ENCODE data around the gene DNAJC17. TPM values are rescaled to one million over a fixed set of nuclear protein-coding genes. Genes with fewer than 3 reads are reported as not detected.

DNAJC17 gene
- total and polyA plus RNA-seq, 2 of the 13 experiments (the other 11 are each of a cell fraction or from before 2014, with no cell fraction given), result 22.2 to 26.5 TPM

DNA sequence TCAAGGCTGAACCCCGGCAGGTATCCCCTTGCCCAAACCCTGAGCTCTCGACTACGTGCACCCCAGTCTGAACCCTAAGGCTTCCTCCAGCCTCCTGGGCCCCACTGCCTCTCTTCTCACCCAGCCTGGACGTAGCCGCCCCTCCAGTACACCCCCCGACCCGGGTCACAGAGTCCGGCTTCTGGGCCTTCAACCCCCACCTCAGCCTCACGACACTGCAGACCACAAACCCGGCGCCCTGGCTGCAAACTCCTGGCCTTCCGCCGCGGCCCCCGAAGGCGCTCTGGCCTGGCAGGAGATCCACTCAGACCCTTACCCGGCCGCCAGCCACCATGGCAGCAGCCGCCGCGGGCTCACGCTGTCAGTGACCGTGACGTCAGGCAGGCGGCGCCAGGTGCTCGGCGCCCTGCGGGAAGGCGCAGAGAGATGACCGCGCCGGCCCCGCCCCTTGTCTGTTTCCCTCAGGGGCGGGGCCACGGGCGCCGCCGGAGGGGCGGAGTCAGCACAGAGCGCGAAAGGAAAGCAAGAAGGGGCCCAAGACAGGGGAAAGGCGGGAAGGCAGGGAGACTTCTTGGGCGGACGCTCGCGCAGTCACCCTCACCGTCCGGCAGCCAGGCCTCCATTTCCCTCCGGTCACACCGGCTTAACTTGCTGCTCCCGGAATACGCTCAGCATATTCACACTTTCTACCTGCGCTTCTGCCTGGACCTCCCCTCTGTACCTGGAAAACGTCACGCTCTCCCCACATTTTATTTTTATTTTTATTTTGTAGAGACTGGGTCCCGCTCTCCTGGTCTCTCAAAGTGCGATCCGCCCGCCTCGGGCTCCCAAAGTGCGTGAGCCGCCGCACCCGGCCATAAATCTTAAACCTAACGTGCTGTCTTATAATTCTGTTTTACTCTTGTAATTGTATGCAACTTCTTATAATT, 52.1 kb downstream of the DNAJC17 start, which contains the start of gene RMDN3 (continued):
- TF ChIP-seq ZNF180 (CRISPR knock-in tag; IDR thresholded peaks at IDR 0.05; ENCODE audit: borderline replicate concordance, low read depth) (no peak), ZNF724P (CRISPR knock-in tag; IDR thresholded peaks at IDR 0.05; ENCODE audit: borderline replicate concordance) (no peak), HHEX (CRISPR knock-in tag; IDR thresholded peaks at IDR 0.05) (no peak), ZNF224 (CRISPR knock-in tag; IDR thresholded peaks at IDR 0.05) (no peak), SKI (IDR thresholded peaks at IDR 0.05; ENCODE audit: partially characterized antibody) (peak; percentile 65), PHF8 (CRISPR knock-in tag; IDR thresholded peaks at IDR 0.05) (peak; percentile 91), ZMYM4 (CRISPR knock-in tag; IDR thresholded peaks at IDR 0.05) (peak; percentile 70), HNF4G (IDR thresholded peaks at IDR 0.05; ENCODE audit: borderline replicate concordance, low read depth, low read length) (no peak), HNF4G (CRISPR knock-in tag; IDR thresholded peaks at IDR 0.05; ENCODE audit: borderline replicate concordance, low read depth) (0 out of 2 replicates have a peak, but pooled peaks have one; percentile 29), ZBTB21 (CRISPR knock-in tag; IDR thresholded peaks at IDR 0.05) (peak; percentile 54; the same call in 1 of the 2 replicates), RFX5 (IDR thresholded peaks at IDR 0.05; ENCODE audit: low read depth, low read length) (peak; percentile 69; the same call in 1 of the 2 replicates), ZNF280B (CRISPR knock-in tag; IDR thresholded peaks at IDR 0.05; ENCODE audit: borderline replicate concordance) (peak; percentile 63), TBX2 (CRISPR knock-in tag; IDR thresholded peaks at IDR 0.05; ENCODE audit: borderline replicate concordance) (peak; percentile 76; the same call in 1 of the 2 replicates), ZNF367 (CRISPR knock-in tag; IDR thresholded peaks at IDR 0.05; ENCODE audit: borderline replicate concordance) (no peak), ZNF75D (CRISPR knock-in tag; IDR thresholded peaks at IDR 0.05; ENCODE audit: borderline replicate concordance) (no peak), ZNF30 (CRISPR knock-in tag; IDR thresholded peaks at IDR 0.05) (no peak), AKAP8 (CRISPR knock-in tag; IDR thresholded peaks at IDR 0.05) (no peak), CBX5 (CRISPR knock-in tag; IDR thresholded peaks at IDR 0.05; ENCODE audit: borderline replicate concordance) (no peak), ZNF713 (CRISPR knock-in tag; IDR thresholded peaks at IDR 0.05) (0 out of 2 replicates have a peak, but pooled peaks have one; percentile 61), HMG20A (CRISPR knock-in tag; IDR thresholded peaks at IDR 0.05; ENCODE audit: borderline replicate concordance) (no peak), WIZ (CRISPR knock-in tag; IDR thresholded peaks at IDR 0.05) (no peak), SIX4 (CRISPR knock-in tag; IDR thresholded peaks at IDR 0.05) (peak; percentile 38; the same call in 1 of the 2 replicates), PCBP2 (optimal IDR thresholded peaks at IDR 0.05; ENCODE audit: low read depth, low read length, poor library complexity, severe bottlenecking) (no peak), TCF7 (IDR thresholded peaks at IDR 0.05; ENCODE audit: low read depth) (no peak), SUZ12 (IDR thresholded peaks at IDR 0.05; ENCODE audit: low read depth, low read length) (no peak), PBX3 (CRISPR knock-in tag; IDR thresholded peaks at IDR 0.05; ENCODE audit: borderline replicate concordance) (no peak), ZNF34 (CRISPR knock-in tag; IDR thresholded peaks at IDR 0.05; ENCODE audit: borderline replicate concordance) (peak; percentile 78; the same call in 1 of the 2 replicates), KLF6 (CRISPR knock-in tag; IDR thresholded peaks at IDR 0.05) (no peak; the same call in 1 of the 2 replicates), SP4 (CRISPR knock-in tag; IDR thresholded peaks at IDR 0.05) (peak; percentile 96)

Data from HepG2 (cell line).